ENCODE measurements around the gene BEND3.
"Not testable (repeated sequence)": the region's sequence is repeated elsewhere in the genome, so short reads cannot be mapped to it uniquely, and the experiment has no call there.

BEND3 gene

DNA sequence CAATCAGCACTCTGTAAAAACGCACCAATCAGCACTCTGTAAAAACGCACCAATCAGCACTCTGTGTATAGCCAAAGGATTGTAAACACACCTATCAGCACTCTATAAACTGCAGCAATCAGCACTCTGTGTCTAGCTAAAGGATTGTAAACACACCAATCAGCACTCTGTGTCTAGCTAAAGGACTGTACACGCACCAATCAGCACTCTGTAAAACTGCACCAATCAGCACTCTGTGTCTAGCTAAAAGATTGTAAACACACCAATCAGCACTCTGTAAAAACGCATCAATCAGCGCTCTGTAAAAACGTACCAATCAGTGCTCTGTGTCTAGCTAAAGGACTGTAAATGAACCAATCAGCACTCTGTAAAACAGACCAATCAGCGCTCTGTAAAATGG, 30.9 kb downstream of the BEND3 start:
- in situ Hi-C loops (cut with HindIII; ENCODE audit: low sequenced_read_pairs) = not testable (repeated sequence)

DNA sequence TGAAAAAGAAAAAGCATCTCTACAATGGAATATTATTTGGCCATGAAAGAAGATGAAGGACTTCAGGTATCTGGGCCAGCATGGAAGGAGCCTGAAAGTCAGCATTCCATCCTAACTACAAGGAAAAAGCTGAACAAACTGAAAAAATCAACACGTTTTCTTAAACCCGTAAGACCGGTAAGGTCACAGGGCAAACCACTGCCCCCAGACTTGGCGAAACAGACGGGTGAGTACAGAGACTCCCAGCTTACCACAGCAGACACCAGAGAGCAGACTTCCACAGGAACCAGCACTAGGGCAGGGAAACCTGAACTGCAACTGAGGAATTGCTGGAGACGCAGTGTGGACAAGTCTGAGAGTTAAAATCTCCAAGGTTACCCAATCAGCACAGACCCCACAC, 31.4 kb downstream of the BEND3 start:
- in situ Hi-C loops (cut with HindIII; ENCODE audit: low sequenced_read_pairs) = no loop called here

DNA sequence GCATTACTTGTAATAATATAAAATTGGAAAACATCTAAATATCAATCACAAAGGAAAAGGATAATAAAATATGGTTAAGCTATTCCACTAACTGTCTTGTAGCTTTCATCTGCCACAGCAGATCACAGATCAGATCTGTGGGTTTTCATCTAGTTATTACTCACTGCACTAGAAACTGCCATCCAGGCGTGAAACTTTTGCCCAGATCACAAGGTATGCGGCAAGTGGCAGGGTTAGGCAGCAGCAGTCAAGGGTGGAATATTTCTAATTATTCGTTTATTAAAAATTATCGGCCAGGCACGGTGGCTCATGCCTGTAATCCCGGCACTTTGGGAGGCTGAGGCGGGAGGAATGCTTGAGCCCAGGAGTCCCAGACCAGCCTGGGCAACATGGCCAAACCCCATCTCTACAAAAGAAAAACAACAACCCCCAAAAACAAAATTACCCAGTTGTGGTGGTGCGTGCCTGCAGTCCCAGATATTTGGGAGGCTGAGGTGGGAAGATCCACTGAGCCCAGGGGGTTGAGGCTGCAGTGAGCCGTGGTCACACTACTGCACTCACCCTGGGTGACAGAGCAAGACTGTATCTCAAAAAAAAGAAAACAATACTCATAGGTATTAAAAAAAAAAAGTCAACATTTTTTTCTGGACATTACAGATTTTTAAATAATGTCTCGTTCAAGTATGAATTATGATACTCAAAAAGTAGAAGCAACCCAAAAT, 32.1 kb downstream of the BEND3 start:
- in situ Hi-C loops (cut with HindIII; ENCODE audit: low sequenced_read_pairs) = no loop called here

DNA sequence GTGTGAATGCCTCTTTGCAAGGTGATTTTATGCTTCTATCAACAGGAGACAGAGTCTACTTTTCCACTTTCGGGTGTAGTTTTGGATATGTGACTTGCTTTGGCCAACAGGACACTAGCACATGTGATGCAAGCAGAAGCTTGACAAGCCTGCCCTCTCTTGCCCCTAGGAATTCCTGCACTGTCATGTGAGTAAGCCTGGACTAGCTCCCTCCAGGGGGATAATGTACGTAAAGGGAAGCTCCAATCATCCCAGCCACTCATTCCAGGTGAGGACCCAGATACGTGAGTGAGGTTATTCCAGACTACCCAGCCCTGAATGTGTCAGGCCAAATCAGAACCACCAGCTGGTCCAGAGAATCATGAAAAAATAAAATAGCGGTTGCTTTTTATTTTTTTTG, 33.3 kb downstream of the BEND3 start:
- in situ Hi-C loops (cut with HindIII; ENCODE audit: low sequenced_read_pairs) = no loop called here

DNA sequence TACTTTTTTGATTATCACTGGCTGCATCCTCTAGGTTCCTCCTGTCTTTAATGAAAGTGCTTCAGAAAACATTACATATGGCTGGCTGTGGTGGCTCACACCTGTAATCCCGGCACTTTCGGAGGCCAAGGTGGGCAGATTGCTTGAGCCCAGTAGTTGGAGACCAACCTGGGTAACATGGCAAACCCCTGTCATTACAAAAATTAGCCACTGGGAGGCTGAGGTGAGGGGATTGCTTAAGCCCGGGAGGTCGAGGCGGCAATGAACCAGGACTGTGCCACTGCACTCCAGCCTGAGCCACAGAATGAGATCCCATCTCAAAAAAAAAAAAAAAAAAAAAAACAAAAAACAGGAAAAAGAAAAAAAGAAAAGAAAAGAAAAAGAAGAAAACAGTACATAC, 35.3 kb downstream of the BEND3 start:
- in situ Hi-C loops (cut with HindIII; ENCODE audit: low sequenced_read_pairs) = no loop called here

DNA sequence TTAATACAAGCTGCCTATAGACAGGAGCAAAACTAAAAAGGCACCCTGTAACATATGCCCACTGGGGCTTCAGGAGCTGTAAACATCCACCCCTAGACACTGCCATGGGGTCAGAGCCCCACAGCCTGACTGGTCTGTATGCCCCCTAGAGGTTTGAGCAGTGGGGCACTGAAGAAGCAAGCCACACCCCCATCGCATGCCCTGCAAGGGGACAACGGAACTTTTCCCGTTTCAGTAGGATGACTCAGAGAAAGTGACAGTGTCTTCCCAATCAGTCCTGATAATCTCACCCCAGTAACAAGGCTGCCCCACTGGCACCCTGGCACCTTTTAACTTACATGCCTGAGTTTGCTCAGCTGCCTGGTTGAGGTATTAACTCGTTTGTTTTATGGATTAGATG, 35.9 kb downstream of the BEND3 start:
- in situ Hi-C loops (cut with HindIII; ENCODE audit: low sequenced_read_pairs) = no loop called here

DNA sequence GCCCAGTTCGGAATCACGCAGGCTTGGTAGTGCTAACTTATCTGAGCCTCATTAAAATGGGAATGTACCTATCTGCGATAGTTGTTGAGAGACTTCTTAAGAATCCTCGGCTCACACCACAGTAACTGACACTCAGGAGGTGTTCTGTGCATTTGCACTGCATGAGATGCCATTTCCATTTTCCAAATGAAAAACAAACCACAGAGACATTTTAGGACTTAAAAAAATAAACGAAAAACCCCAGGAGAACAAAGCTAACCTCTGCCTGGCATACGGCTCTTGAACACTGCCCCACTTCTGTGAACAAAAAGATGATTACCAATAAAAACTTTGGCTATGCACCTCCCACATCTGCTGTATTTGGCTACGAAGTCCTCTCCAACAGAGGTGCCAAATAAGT, 37.6 kb downstream of the BEND3 start:
- in situ Hi-C loops (cut with HindIII; ENCODE audit: low sequenced_read_pairs) = no loop called here

DNA sequence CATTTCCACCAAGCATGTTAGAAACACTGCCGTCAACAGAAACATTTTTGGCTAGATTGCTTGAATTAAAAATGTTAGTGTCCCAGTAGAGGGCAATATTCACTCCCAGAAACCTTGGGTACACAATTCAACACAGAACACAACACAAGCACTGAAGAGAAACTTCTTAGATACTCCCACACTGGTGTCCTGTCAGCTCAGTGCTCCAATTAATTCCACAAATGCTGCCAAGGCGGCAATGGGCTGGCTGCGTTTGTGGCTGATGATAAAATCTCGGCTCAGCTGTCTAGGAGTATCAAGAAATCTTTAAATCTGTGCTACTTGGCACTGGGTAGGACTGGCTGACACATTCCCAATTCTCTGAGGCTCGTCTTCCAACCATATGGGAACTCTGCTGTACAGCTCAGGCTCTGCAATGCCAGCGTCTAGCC, 39.3 kb downstream of the BEND3 start:
- in situ Hi-C loops (cut with HindIII; ENCODE audit: low sequenced_read_pairs) = no loop called here

DNA sequence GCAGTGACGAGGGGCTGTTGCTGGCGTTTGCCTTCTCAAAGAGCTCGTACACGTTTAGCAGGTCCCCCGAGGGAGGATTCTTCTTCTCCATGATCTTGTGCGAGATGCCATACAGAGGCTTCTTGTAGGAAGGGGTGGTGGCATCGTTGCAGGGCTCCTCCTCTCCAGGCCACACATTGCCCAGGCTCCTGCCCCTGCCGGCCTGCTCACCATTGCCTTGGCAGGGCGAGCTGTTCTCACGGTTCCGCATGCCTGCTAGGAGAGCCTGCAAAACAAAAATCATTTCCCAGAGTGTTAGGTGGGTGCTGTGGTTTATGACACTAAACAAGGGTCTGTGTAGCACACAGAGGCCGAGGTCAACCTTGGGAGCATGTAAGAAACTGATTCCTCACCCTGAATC, 44.6 kb downstream of the BEND3 start:
- in situ Hi-C loops (cut with HindIII; ENCODE audit: low sequenced_read_pairs) = no loop called here

DNA sequence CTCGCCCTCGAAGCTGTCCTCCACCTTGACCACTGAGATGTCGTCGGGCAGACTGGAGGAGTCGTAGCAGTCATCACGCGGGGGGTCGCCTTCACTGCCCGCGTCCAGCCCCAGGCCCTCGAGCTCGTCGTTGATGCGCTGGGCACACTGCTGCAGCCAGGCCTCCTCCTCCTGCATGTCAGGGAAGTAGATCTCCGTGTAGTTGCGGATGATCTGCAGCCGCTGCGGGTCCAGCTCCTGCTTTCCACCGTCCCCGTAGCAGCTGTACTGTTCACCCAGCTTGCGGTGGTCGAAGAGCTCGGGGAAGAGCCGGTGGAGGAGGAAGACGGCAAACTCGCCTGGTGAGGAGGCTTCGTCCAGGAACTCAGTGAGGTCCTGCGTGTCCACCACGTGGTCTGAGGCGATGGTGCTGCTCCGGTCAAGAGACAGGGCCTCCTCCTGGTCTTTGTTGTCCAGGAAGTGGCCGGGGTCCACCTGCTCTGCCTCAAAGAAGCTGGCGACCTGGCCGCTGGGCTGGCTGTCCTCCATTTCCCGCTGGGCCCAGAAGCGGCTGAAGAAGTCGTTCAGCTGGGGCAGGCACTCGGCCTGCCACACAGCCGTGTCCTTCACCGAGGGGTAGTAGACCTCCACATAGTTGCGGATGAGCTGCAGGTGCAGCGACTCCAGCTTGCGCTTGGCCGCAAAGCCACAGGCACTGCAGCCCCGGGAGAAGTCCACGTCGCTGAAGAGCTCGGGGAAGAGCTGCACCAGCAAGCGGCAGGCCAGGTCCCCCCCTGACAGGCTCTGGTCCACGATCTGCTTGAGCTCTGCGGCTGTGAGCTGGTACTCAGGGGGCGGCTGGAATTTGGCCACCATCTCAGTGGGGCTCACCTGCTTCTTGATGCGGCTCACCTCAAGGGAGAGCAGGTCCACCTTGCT, 45.4 kb downstream of the BEND3 start:
- in situ Hi-C loops (cut with HindIII; ENCODE audit: low sequenced_read_pairs) = no loop called here

DNA sequence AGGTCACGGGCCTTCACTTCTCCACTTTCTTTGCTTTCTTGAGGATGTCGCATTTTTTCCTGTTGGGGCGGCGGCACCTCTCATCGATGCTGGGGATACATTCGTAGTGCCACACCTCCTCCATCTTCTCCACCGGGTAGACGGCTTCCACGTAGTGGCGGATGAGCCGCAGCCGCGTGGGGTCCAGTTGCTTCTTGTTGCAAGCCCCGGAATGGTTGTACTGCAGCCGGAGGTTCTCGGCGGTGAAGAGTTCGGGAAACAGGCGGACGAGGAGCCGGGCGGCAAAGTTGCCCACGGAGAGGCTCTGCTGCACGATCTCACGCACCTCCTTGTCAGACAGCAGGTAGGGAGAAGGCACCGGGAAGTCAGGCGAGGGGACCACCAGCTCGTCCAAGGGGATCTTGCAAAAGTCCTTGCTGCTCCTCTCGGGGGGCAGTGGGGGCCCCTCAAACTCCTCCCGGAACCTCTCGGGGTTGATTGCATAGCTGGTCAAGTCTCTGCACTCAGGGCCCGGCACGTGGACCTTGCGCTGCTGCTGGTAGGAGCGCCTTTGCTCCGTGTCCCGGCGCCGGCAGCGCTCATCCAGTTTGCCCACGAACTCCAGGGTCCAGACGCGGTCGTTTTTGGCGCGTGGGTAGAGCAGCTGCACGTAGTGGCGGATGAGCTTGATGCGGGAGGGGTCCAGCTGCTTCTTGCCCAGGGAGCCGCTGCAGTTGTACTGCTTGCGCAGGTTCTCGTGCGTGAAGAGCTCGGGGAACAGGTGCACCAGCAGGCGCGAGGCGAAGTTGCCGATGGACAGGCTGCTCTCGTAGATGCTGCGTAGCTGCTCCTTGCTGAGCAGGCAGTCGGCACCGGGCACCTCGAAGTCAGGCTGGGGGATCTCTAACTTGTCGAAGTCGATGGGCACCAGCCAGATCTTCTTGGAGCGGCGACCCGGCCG, 46.4 kb downstream of the BEND3 start:
- in situ Hi-C loops (cut with HindIII; ENCODE audit: low sequenced_read_pairs) = no loop called here

DNA sequence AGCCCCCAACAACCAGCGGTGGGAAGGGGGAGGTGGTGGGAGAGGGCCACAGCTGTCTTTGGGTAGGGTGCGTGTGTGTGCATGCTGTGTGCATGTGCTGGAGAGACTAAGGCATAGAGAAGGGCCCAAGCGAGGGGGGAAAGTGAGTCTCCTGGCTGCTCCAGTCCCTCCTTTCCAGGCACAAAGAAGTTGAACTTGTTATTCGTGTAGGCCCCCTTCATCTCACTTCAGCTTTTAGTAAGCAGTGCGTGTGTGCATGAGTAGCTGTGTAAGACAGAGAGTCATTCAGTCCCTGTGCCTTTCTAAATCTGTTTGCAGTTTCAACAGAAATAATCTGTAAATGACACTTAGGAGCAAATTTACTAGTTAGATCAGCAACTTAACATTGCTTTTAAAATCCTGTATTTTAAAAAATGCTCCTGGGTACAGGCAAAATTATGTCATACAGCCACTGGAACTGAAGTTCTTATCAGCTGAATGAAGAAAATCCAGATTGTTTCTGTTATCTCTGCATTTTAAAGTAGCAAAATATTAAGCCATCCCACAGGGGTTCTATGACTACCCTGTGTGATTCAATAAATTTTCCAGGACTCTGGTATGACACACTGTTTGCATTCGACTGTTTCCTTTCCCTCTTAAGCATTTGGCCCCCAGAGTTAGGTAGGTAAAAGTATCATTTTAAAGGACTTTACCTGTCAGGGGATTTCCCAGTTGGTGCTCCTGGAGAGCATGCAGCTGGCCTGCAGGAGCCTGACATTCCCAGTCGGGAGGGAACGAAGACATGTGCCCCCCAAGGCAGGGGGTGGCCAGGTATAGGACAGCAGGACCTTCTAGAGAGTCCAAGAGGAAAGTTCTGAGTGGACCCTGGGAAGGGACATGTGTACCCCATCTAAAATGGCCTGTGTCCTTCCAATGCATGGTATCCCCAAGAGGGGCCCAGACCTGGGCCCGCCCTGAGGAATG, 48.3 kb downstream of the BEND3 start:
- in situ Hi-C loops (cut with HindIII; ENCODE audit: low sequenced_read_pairs) = no loop called here

DNA sequence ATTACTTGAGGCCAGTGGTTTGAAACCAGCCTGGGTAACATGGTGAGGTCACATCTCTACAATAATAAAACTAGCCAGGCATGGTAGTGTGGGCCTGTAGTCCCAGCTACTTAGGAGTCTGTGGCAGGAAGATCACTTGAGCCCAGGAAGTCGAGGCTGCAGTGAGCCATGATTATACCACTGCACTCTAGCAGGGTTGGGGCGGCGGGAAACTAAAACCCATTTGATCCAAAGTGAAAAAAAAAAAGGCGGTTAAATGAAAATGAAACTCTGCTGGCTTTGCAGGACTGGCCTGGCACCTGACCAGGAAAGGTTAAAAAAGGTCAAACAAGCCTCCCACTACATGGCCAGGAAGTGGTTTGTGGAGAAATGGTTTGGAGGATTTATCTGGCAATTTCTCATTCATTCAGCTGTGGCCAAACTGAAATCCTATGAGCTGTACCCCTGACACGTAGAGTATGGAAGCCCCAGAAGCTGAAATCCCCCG, 50.7 kb downstream of the BEND3 start:
- in situ Hi-C loops (cut with HindIII; ENCODE audit: low sequenced_read_pairs) = no loop called here

DNA sequence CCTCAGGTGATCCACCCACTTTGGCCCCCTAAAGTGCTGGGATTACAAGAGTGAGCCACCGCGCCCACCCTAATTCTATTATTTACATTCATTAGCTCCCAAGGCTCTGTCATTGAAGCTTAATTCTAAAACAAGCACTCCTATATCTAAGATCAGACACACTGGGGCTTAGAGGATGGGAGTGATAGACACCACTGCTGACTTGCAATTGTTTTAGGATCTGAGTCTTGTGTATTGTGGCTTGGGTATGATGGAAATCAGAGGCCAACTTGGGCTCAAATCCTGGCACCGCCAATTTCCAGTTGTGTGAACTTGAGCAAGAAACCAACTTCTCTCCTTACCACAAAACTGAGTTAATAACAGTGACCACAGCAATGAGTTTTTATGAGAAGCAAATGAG, 52.6 kb downstream of the BEND3 start:
- in situ Hi-C loops (cut with HindIII; ENCODE audit: low sequenced_read_pairs) = no loop called here

DNA sequence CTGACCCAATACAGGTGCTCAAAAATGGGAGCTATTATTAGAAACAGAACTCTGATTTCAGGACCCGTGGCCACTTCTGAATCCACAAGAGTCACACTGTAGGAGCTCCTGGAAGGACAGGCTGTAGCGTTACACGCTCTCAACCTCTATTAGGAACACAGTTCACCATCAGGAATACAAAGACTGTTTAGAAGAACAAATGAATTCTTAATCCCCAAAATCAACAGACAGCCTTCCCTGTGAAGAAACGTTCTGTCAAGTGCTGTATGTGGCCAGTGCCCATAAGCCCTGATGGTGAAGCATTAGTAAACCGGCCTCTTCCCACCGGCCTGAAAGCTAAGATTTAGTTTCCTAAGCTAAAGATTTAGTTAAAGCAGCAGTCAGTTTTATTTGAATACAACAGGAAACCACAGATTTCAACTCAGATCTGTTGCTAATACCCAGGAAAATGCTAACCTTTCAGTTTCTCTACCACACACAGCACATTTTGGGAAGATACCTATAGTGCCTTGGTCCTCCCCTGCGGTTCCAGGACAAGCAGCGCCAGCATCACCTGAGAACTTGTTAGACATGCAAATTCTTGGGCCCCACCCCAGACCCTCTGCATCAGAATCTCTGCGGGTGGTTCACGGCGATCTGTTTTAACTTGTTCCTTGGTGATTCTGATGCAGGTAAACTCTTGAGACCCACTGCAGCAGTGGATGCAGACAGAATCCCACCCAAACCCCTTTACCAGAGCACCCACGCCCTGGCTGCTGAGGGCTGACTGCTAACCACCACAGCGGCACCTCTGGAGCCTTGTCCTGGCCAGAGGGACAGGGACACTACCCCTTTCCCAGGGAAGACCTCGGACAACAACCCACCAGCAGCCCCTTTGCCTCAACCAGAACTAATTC, 53.9 kb downstream of the BEND3 start:
- in situ Hi-C loops (cut with HindIII; ENCODE audit: low sequenced_read_pairs) = no loop called here

DNA sequence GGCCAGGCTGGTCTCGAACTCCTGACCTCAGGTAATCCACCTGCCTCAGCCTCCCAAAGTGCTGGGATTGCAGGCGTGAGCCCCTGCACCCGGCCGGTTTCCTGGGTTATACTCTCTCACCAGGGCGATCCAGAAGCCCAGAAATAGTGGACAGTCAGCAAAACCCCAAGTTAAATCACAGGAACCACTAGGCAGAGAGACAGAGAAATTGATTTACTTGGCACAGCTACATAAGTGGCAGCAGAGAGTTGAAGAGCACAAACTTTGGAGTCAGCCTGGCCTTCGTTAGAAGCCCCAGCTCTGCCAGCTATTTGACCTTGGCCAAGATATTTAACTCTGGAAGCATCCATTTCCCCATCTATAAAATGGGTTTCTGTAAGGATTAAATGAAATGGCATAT, 54.6 kb downstream of the BEND3 start:
- in situ Hi-C loops (cut with HindIII; ENCODE audit: low sequenced_read_pairs) = no loop called here

DNA sequence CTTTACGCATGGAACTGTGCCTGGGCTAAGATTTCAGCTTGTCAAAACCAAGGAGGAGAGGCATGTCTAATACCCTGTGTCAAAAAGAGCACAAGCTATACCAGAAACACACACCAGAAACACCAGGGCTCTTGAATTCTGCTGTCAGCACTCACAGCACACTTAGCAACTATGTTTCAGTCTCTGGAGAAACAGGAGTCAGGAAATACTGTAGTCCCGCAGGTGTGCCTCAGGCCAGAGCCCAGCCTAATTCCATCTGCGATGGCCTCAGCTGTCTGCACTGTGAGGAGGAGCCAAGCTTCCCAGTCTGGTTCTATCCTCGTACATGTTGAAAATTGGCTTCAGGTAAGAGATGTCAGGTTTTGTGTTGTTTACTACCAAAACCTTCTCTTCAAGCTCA, 55.7 kb downstream of the BEND3 start:
- in situ Hi-C loops (cut with HindIII; ENCODE audit: low sequenced_read_pairs) = no loop called here

DNA sequence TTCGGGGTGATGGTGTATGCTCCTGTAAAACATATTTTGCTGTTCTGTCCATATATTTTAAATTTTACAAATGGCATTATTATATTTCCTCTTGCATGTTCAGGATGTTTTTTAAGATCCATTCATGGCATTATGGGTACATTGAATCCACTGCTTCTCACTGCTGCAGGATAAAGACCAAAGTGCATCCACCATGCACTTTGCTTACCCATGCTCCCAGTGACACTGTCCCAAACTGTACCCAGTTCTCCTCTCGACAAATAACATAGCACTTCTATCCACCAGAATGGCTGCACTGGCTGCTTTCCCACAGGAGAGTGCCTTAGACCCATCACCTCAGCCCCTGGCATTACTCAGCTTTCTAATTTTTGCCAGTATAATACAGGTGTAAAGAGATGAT, 57.6 kb downstream of the BEND3 start:
- in situ Hi-C loops (cut with HindIII; ENCODE audit: low sequenced_read_pairs) = no loop called here

DNA sequence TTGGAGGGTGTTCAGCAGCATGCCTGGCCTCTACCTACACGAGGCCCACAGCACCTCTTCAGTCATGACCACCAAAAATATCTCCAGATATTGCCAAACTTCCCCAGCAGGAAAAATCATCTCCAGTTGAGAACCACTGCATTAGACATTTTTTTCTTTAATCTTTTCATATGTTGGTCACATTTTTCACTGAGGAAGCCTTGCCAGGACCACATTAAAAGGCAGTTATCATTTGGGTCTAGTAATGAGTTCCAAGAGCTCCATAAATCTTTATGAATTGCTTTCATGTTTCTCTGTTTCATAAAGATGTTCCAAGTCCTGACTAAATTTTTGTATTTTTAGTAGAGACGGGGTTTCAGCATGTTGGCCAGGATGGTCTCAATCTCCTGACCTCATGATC, 58.5 kb downstream of the BEND3 start:
- in situ Hi-C loops (cut with HindIII; ENCODE audit: low sequenced_read_pairs) = no loop called here

All from endothelial cell of hepatic sinusoid (primary cell).